ENCODE measurements around the gene SLMAP. TPM values are rescaled to one million over a fixed set of nuclear protein-coding genes. Genes with fewer than 3 reads are reported as not detected.

The SLMAP gene
- polyA plus RNA-seq, 2 of the 4 experiments (the other 2 are of a cell fraction): 15.2 to 33.1 TPM

GRCh38 chr3:57735405-57735804 is 20.7 kb upstream of the SLMAP start (continued):
- TF ChIP-seq CTCF (IDR thresholded peaks at IDR 0.05): no peak
- TF ChIP-seq EP300 (IDR thresholded peaks at IDR 0.05): no peak
- TF ChIP-seq NPAS2 (CRISPR knock-in tag; IDR thresholded peaks at IDR 0.05; ENCODE audit: borderline replicate concordance): no peak
- TF ChIP-seq CEBPB (IDR thresholded peaks at IDR 0.05): no peak
- TF ChIP-seq EHMT2 (IDR thresholded peaks at IDR 0.05; ENCODE audit: low read depth): no peak
- TF ChIP-seq BHLHE40 (IDR thresholded peaks at IDR 0.05; ENCODE audit: low read depth, low read length): no peak

GRCh38 chr3:57737840-57738239 is 18.3 kb upstream of the SLMAP start:
- no peaks in the 10 kb centered on the region for H3K4me1 ChIP-seq
- TF ChIP-seq POLR2AphosphoS2 (conservative IDR thresholded peaks at IDR 0.05; ENCODE audit: low read length): no peak
- no peak for TF ChIP-seq KDM5A (IDR thresholded peaks at IDR 0.05)
- TF ChIP-seq FOSL2 (IDR thresholded peaks at IDR 0.05): no peak
- TF ChIP-seq FOSL2 (CRISPR knock-in tag; IDR thresholded peaks at IDR 0.05): no peak
- no peak for TF ChIP-seq ZSCAN20 (CRISPR knock-in tag; IDR thresholded peaks at IDR 0.05)
- TF ChIP-seq RNF2 (IDR thresholded peaks at IDR 0.05; ENCODE audit: borderline replicate concordance, low read depth): no peak
- TF ChIP-seq JUN (IDR thresholded peaks at IDR 0.05): no peak
- no peak for TF ChIP-seq MAFK (IDR thresholded peaks at IDR 0.05; ENCODE audit: partially characterized antibody)
- no peak for TF ChIP-seq TFCP2L1 (CRISPR knock-in tag; IDR thresholded peaks at IDR 0.05)
- no peak for TF ChIP-seq SMC3 (IDR thresholded peaks at IDR 0.05)
- no peak for TF ChIP-seq REST (IDR thresholded peaks at IDR 0.05)
- POLR2A ChIA-PET: no interaction called here
- H3K4me2 ChIP-seq: no peak overlapping the region
- no peak overlapping the region for H3K27ac ChIP-seq
- DNase-seq (ENCODE audit: low read depth in 1 of 2, low spot score in 1 of 2) (no peak), FAIRE-seq (no peak), ATAC-seq (no peak)
- H3K9me3 ChIP-seq: no peaks in the 10 kb centered on the region
- CTCF ChIA-PET: no interaction called here
- 75% methylated on average over 4 of the region's 7 CpGs for WGBS (ENCODE audit: missing lambda C conversion rate)
- H3K4me3 ChIP-seq: no peak overlapping the region

- Histone ChIP-seq H3K9me3 (no peaks in the 10 kb centered on the region), H3K4me1 (no peaks in the 10 kb centered on the region), H3K4me2 (no peak overlapping the region), H3K4me3 (no peak overlapping the region), H3K27ac (no peak overlapping the region)
- ChIA-PET CTCF (no interaction called here), POLR2A (no interaction called here)
- no peak for ATAC-seq
- DNase-seq (ENCODE audit: low read depth in 1 of 2, low spot score in 1 of 2): no peak
- FAIRE-seq: no peak
- 93% methylated on average over 5 of the region's 5 CpGs for WGBS (ENCODE audit: missing lambda C conversion rate)
- no peak for TF ChIP-seq NPAS2 (CRISPR knock-in tag; IDR thresholded peaks at IDR 0.05; ENCODE audit: borderline replicate concordance)
- TF ChIP-seq USF2 (IDR thresholded peaks at IDR 0.05): no peak
- TF ChIP-seq MAZ (IDR thresholded peaks at IDR 0.05; ENCODE audit: borderline replicate concordance, low read depth, low read length): no peak
- TF ChIP-seq CBX2 (IDR thresholded peaks at IDR 0.05; ENCODE audit: borderline replicate concordance, low read depth): no peak
- no peak for TF ChIP-seq HES2 (IDR thresholded peaks at IDR 0.05)
- TF ChIP-seq HDAC2 (IDR thresholded peaks at IDR 0.05): no peak
- no peak for TF ChIP-seq NR3C1 (IDR thresholded peaks at IDR 0.05)
- TF ChIP-seq CEBPB (IDR thresholded peaks at IDR 0.05): no peak
- TF ChIP-seq HEYL (CRISPR knock-in tag; IDR thresholded peaks at IDR 0.05): no peak
- no peak for TF ChIP-seq EHMT2 (IDR thresholded peaks at IDR 0.05; ENCODE audit: low read depth)
- no peak for TF ChIP-seq JUNB (IDR thresholded peaks at IDR 0.05)
- TF ChIP-seq SREBF2 (IDR thresholded peaks at IDR 0.05): no peak
- TF ChIP-seq MAX (IDR thresholded peaks at IDR 0.05): no peak
- no peak for TF ChIP-seq ELK1 (IDR thresholded peaks at IDR 0.05; ENCODE audit: low read depth, low read length)
- no peak for TF ChIP-seq GATA3 (IDR thresholded peaks at IDR 0.05; ENCODE audit: borderline replicate concordance)
Measured at GRCh38 chr3:57738391-57738790, 17.7 kb upstream of the SLMAP start.
